Neural progenitor cell (in vitro differentiated cells): Measurements from ENCODE around the gene HDAC1.

Experiments used
- EZH2 ChIP-seq: fragments of 200-600 bp; sonication (generic); IDR thresholded peaks from 2 replicates; pipeline ENCODE4 v1.6.1; 2017; ENCODE audit warnings: antibody characterized with exemption, mild to moderate bottlenecking, moderate library complexity
- TF ChIP-seq, protein P1 (sequence below): fragments of 200-600 bp; sonication (generic); IDR thresholded peaks from 2 replicates; pipeline ENCODE4 v1.5.1; 2017; ENCODE audit warnings: antibody characterized with exemption, mild to moderate bottlenecking

DNA sequence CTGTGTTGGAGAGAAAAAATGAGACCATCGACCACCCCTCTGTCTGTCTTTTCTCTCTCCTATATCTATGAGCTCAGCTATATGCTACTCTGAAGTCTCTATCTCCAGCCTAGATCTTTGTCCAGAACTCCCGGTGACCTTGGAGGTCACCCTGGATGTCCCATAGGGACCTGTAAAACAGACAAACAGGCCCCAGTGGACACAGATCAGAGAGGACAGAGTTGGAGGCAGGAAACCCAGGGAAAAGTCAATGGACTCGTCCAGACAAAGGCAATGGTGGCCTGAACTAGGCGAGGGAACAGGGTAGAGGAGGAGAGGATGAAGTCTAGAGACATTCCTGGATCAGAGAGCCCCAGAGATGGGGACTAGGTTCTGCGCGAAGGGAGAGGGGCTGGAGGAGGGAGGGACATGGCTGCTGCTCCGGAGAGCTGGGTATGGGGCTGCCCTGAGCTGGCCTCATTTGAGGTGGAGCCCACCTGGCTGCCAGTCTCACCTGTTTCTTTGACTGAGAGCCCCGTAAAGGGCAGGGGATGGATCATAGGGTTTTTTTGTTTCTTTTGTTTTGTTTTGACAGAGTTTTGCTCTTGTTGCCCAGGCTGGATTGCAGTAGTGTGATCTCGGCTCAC lies 54.8 kb downstream of the HDAC1 start:
- TF ChIP-seq, protein P1, sequence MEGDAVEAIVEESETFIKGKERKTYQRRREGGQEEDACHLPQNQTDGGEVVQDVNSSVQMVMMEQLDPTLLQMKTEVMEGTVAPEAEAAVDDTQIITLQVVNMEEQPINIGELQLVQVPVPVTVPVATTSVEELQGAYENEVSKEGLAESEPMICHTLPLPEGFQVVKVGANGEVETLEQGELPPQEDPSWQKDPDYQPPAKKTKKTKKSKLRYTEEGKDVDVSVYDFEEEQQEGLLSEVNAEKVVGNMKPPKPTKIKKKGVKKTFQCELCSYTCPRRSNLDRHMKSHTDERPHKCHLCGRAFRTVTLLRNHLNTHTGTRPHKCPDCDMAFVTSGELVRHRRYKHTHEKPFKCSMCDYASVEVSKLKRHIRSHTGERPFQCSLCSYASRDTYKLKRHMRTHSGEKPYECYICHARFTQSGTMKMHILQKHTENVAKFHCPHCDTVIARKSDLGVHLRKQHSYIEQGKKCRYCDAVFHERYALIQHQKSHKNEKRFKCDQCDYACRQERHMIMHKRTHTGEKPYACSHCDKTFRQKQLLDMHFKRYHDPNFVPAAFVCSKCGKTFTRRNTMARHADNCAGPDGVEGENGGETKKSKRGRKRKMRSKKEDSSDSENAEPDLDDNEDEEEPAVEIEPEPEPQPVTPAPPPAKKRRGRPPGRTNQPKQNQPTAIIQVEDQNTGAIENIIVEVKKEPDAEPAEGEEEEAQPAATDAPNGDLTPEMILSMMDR = no peak
- no peak for TF ChIP-seq EZH2
